Lung (tissue), 12 donors: ENCODE measurements around the gene CNPY4. TPM values are rescaled to one million over a fixed set of nuclear protein-coding genes. Genes with fewer than 3 reads are reported as not detected.
A peak's percentile ranks its signal among the peaks of the same experiment; 100 is the strongest.

Source experiments
- ATAC-seq: fragments of 200-7000 bp; cut with Tn5 transposase; one replicate; pipeline ENCODE4 v1.9.1; 2020; ENCODE audit warnings: moderate number of reproducible peaks; ENCODE audit not compliant: insufficient read depth, low FRiP score
- DNase-seq, 3 donors: peaks; one replicate each; pipeline ENCODE4 v3.0.0-alpha.2; 2013 to 2017
- H3K27ac ChIP-seq, 2 donors: one replicate each; pipeline ENCODE4 v1.5.1; 2013; ENCODE audit warnings: mild to moderate bottlenecking in 2 of 2, moderate library complexity in 2 of 2, control low read depth in 1 of 2, inconsistent platforms in 1 of 2, low read depth in 1 of 2, low read length in 1 of 2
- H3K27me3 ChIP-seq, 3 donors: one replicate each; pipeline ENCODE4 v1.5.1; 2013; ENCODE audit warnings: low read length in 2 of 3; ENCODE audit not compliant: control insufficient read depth in 3 of 3, insufficient read depth in 3 of 3
- H3K36me3 ChIP-seq, 4 donors: one replicate each; pipeline ENCODE4 v1.5.1; 2013; ENCODE audit warnings: low read length in 4 of 4, mild to moderate bottlenecking in 1 of 4, moderate library complexity in 1 of 4; ENCODE audit not compliant: control insufficient read depth in 4 of 4, insufficient read depth in 4 of 4
- H3K4me1 ChIP-seq, 5 donors: one replicate each; pipeline ENCODE4 v1.5.1; 2013; ENCODE audit warnings: low read length in 5 of 5, mild to moderate bottlenecking in 2 of 5, moderate library complexity in 1 of 5; ENCODE audit not compliant: control insufficient read depth in 5 of 5, insufficient read depth in 5 of 5
- H3K4me3 ChIP-seq: one replicate; pipeline ENCODE4 v1.5.1; 2013; ENCODE audit warnings: mild to moderate bottlenecking, control low read depth, moderate library complexity
- H3K9ac ChIP-seq, 2 donors: one replicate each; pipeline ENCODE4 v1.5.1; 2013; ENCODE audit warnings: low read length in 2 of 2, control low read depth in 1 of 2; ENCODE audit not compliant: insufficient read depth in 1 of 2
- H3K9me3 ChIP-seq, 4 donors: one replicate each; pipeline ENCODE4 v1.5.1; 2013; ENCODE audit warnings: low read length in 3 of 4, mild to moderate bottlenecking in 1 of 4, moderate library complexity in 1 of 4; ENCODE audit not compliant: control insufficient read depth in 4 of 4, insufficient read depth in 3 of 4
- CTCF ChIP-seq: IDR thresholded peaks from 2 replicates; pipeline ENCODE4 v1.5.1; 2012; ENCODE audit warnings: mild to moderate bottlenecking; ENCODE audit errors: control extremely low read depth, extremely low read depth
- WGBS, 2 donors: extraction: QIAGEN DNeasy Blood & Tissue Kit; methylation state at CpG; one replicate each; pipeline ENCODE4 v1.1.7; 2013; 5-methylcytosine and 5-hydroxymethylcytosine counted together
- polyA plus RNA-seq, 2 donors: library from polyadenylated mRNA; stranded (reverse); fragments of 200-250 nt; gene quantifications; one replicate each; pipeline ENCODE4 v1.2.1, GENCODE V29; 2013
- total RNA-seq, 2 donors: library from RNA; depleted of rRNA in 1 of 2; stranded (reverse); fragments of >200 nt in 1 of 2; gene quantifications; one replicate each; pipeline ENCODE4 v1.2.1, GENCODE V29; 2014 to 2021
- donor health status: control.
- donor health status: control.
- donor health status: Bipolar disorder and iron deficiency.
- donor health status: healthy.
- donor health status: DM: yes; HTN: yes; CAD: no.

The CNPY4 gene
- total and polyA plus RNA-seq, 4 donors: 9.8 to 18.6 (median 11.2) TPM

- H3K4me3 ChIP-seq: peak within 1 kb of the TSS; percentile 76
- H3K9ac ChIP-seq: peak within 1 kb of the TSS; percentile 46 to 76
- DNase-seq (peak; percentile 99), ATAC-seq (peak; percentile 96)
- TF ChIP-seq CTCF: no peak
- H3K4me1 ChIP-seq: peaks cover 0 to 15% (median 11%) of the 10 kb centered on the region in 5 donors
- H3K9me3 ChIP-seq: no peaks in the 10 kb centered on the region
- H3K27ac ChIP-seq: peak within 1 kb of the TSS; percentile 84 to 87
- H3K27me3 ChIP-seq: no peaks in the 10 kb centered on the region
- H3K36me3 ChIP-seq: peaks cover 18 to 42% (median 35%) of the 10 kb centered on the region in 4 donors
- 0% methylated on average over 80 of the region's 80 CpGs for WGBS, 2 donors
Observed at GRCh38 chr7:100101016-100101862, 18.2 kb upstream of the CNPY4 start, which contains the start of the genes AP4M1 and MCM7. TSS of gene AP4M1 (plus strand) at chr7:100101643. CDS start at chr7:100101715, 72 bp downstream. TSS of gene MCM7 (minus strand) at chr7:100101397. CDS start at chr7:100101294, 103 bp downstream.

- H3K9ac ChIP-seq: no peak overlapping the region
Observed at GRCh38 chr7:100102950-100103840, 16.2 kb upstream of the CNPY4 start.

GRCh38 chr7:100105534-100105933, 13.9 kb upstream of the CNPY4 start:
- 94 to 96% methylated on average over 4 of the region's 4 CpGs for WGBS, 2 donors
- Histone ChIP-seq H3K27me3 (no peaks in the 10 kb centered on the region), H3K9ac (no peak overlapping the region), H3K4me1 (peaks cover 0 to 4% (median 0%) of the 10 kb centered on the region in 5 donors), H3K36me3 (peaks cover 5 to 54% (median 17%) of the 10 kb centered on the region in 4 donors), H3K9me3 (no peaks in the 10 kb centered on the region), H3K4me3 (no peak overlapping the region), H3K27ac (no peak overlapping the region)
- TF ChIP-seq CTCF: no peak
- no peak for DNase-seq
- no peak for ATAC-seq

More at GRCh38 chr7:100102950-100103840, 16.2 kb upstream of the CNPY4 start:
- DNase-seq: no peak
- no peak overlapping the region for H3K27ac ChIP-seq
- no peak for TF ChIP-seq CTCF
- H3K4me3 ChIP-seq: no peak overlapping the region
- ATAC-seq: no peak
- WGBS, 2 donors: 92 to 93% methylated on average over 17 of the region's 17 CpGs
- H3K9me3 ChIP-seq: no peaks in the 10 kb centered on the region
- peaks cover 0 to 15% (median 11%) of the 10 kb centered on the region in 5 donors for H3K4me1 ChIP-seq
- peaks cover 11 to 47% (median 22%) of the 10 kb centered on the region in 4 donors for H3K36me3 ChIP-seq
- H3K27me3 ChIP-seq: no peaks in the 10 kb centered on the region
